ENCODE results near the gene KRTAP5-9.
"Not testable (repeated sequence)": the region's sequence is repeated elsewhere in the genome, so short reads cannot be mapped to it uniquely, and the experiment has no call there.

The KRTAP5-9 gene

DNA sequence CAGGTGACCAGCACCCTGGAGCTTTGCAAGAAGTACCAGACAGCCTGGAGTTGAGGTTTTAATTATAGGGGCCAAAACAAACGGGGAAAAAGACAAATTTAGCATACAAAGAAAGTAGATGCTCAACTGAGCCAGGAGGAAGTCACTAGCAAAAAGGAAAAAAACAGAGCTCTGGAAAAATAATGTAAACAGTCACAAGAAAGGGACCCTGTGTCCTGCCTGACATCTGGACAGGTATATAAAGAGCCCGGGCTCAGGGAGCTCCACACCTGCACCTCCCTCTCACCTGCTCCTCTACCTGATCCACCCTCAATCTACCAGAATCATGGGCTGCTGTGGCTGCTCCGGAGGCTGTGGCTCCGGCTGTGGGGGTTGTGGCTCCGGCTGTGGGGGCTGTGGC, 17.0 kb downstream of the KRTAP5-9 start, which contains the start of gene KRTAP5-10:
TSS of gene KRTAP5-10 (plus strand) at position 301 of the 400 bp plus-strand sequence. CDS start at position 326, 25 bp downstream.
- Histone ChIP-seq H3K36me3 (ENCODE audit: low read depth) (no peaks in the 10 kb centered on the region), H3K4me1 (ENCODE audit: insufficient read depth, poor library complexity, severe bottlenecking) (no peaks in the 10 kb centered on the region), H3K9me3 (ENCODE audit: severe bottlenecking) (no peaks in the 10 kb centered on the region), H3K27me3 (ENCODE audit: insufficient read depth, poor library complexity, severe bottlenecking) (no peaks in the 10 kb centered on the region), H3K27ac (ENCODE audit: poor library complexity, severe bottlenecking) (no peak within 1 kb of the TSS), H3K4me3 (ENCODE audit: severe bottlenecking) (no peak within 1 kb of the TSS)
- DNase-seq (ENCODE audit: low spot score): no peak
- TF ChIP-seq CTCF (IDR thresholded peaks at IDR 0.05; ENCODE audit: poor library complexity, severe bottlenecking): no peak
- no peak for ATAC-seq (ENCODE audit: low read depth)

DNA sequence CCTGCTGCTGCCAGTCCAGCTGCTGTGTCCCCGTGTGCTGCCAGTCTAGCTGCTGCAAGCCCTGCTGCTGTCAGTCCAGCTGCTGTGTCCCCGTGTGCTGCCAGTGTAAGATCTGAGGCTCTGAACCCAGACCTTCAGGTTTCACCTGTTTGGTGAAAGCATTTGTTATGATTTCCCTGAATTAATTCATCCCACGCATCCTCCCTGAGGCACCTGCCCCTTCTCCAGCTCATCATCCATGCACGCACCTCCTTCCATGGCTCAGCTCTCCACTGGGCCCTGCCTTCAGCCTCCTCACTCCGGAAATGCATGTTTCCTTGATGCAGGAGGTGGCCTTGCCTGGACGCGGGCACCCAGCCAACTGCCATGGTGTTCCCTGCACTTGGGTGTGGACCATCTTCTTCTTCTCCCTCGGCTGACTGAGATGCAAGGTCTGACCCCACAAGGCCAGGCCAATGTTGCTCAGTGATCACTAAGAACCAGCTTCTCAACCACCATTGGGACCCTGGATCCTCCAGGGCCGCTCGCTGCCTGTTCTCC, 17.9 kb downstream of the KRTAP5-9 start:
- no peak for DNase-seq (ENCODE audit: low spot score)
- Histone ChIP-seq H3K4me1 (ENCODE audit: insufficient read depth, poor library complexity, severe bottlenecking) (no peaks in the 10 kb centered on the region), H3K27me3 (ENCODE audit: insufficient read depth, poor library complexity, severe bottlenecking) (no peaks in the 10 kb centered on the region), H3K9me3 (ENCODE audit: severe bottlenecking) (no peaks in the 10 kb centered on the region), H3K36me3 (ENCODE audit: low read depth) (no peaks in the 10 kb centered on the region), H3K4me3 (ENCODE audit: severe bottlenecking) (no peak overlapping the region), H3K27ac (ENCODE audit: poor library complexity, severe bottlenecking) (no peak overlapping the region)
- TF ChIP-seq CTCF (IDR thresholded peaks at IDR 0.05; ENCODE audit: poor library complexity, severe bottlenecking): no peak
- no peak for ATAC-seq (ENCODE audit: low read depth)

DNA sequence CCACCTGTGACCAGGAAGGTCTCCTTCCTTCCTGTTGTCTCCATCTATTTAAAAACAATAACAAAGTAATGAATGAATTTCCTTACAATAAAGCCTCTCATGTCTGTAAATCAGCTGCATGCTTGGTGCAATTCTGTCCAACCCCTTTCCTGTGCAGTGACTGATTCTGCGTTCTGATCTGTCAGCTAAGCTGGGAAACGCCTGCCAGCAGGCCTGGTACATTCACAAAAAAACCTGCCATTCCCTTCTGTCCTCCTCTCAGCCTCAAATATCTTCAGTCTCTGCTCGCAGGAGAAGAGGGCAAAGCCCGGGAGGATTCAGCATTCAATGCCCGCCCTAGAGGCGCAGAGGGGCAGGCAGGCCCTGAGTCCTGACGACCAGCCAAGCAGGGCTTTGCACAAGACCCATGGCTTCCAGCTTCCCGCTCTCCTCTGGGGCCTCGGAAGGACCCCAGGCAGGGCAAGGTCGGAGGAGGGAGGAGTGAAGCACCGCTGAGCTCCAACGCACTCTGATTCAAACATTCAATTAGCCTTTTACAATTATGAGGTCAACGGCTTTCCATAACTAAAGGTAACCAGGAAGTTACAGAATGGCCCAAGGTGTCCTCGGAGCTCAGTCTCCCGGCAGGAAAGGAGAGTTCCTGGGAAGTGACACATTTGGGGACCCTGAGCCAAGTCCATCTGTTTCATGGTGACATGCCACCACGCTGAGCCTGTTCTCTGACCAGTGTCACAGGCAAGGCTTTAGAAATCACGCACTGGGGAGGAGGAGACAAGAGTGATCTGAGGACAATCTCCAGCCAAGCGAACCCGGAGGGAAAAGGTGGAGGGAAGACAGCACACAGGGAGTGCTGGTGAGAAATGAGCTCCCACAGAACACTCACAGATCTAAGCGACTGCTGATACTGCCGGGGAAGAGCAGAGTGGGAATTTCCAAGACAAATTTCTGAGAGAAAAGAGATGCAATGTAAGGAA, 18.7 kb downstream of the KRTAP5-9 start:
- not testable (repeated sequence) for H3K36me3 ChIP-seq (ENCODE audit: low read depth); H3K9me3 ChIP-seq (ENCODE audit: severe bottlenecking); H3K4me1 ChIP-seq (ENCODE audit: insufficient read depth, poor library complexity, severe bottlenecking); DNase-seq (ENCODE audit: low spot score); H3K27ac ChIP-seq (ENCODE audit: poor library complexity, severe bottlenecking); H3K4me3 ChIP-seq (ENCODE audit: severe bottlenecking); ATAC-seq (ENCODE audit: low read depth); H3K27me3 ChIP-seq (ENCODE audit: insufficient read depth, poor library complexity, severe bottlenecking)

GRCh38 chr11:71567633-71568032, 19.4 kb downstream of the KRTAP5-9 start:
- not testable (repeated sequence) for ATAC-seq (ENCODE audit: low read depth); DNase-seq (ENCODE audit: low spot score); H3K4me1 ChIP-seq (ENCODE audit: insufficient read depth, poor library complexity, severe bottlenecking); H3K27me3 ChIP-seq (ENCODE audit: insufficient read depth, poor library complexity, severe bottlenecking); H3K36me3 ChIP-seq (ENCODE audit: low read depth); H3K27ac ChIP-seq (ENCODE audit: poor library complexity, severe bottlenecking); H3K9me3 ChIP-seq (ENCODE audit: severe bottlenecking); H3K4me3 ChIP-seq (ENCODE audit: severe bottlenecking)

GRCh38 chr11:71568704-71569349, 20.6 kb downstream of the KRTAP5-9 start:
- Histone ChIP-seq H3K4me1 (ENCODE audit: insufficient read depth, poor library complexity, severe bottlenecking) (no peaks in the 10 kb centered on the region), H3K36me3 (ENCODE audit: low read depth) (no peaks in the 10 kb centered on the region), H3K27me3 (ENCODE audit: insufficient read depth, poor library complexity, severe bottlenecking) (no peaks in the 10 kb centered on the region), H3K27ac (ENCODE audit: poor library complexity, severe bottlenecking) (no peak overlapping the region), H3K9me3 (ENCODE audit: severe bottlenecking) (no peaks in the 10 kb centered on the region), H3K4me3 (ENCODE audit: severe bottlenecking) (no peak overlapping the region)
- ATAC-seq (ENCODE audit: low read depth) (peak; percentile 62; the same call in 2 of the 3 replicates), DNase-seq (ENCODE audit: low spot score) (no peak)
- TF ChIP-seq CTCF (IDR thresholded peaks at IDR 0.05; ENCODE audit: poor library complexity, severe bottlenecking): no peak

GRCh38 chr11:71571101-71571850, 23.1 kb downstream of the KRTAP5-9 start:
- ATAC-seq (ENCODE audit: low read depth); H3K27ac ChIP-seq (ENCODE audit: poor library complexity, severe bottlenecking): not testable (repeated sequence)

More at GRCh38 chr11:71571101-71571850, 23.1 kb downstream of the KRTAP5-9 start:
- not testable (repeated sequence) for H3K4me3 ChIP-seq (ENCODE audit: severe bottlenecking); H3K27me3 ChIP-seq (ENCODE audit: insufficient read depth, poor library complexity, severe bottlenecking); H3K36me3 ChIP-seq (ENCODE audit: low read depth); H3K9me3 ChIP-seq (ENCODE audit: severe bottlenecking); H3K4me1 ChIP-seq (ENCODE audit: insufficient read depth, poor library complexity, severe bottlenecking); DNase-seq (ENCODE audit: low spot score)

All from RWPE2 (cell line).